ENCODE results near the gene ATE1.

DNA sequence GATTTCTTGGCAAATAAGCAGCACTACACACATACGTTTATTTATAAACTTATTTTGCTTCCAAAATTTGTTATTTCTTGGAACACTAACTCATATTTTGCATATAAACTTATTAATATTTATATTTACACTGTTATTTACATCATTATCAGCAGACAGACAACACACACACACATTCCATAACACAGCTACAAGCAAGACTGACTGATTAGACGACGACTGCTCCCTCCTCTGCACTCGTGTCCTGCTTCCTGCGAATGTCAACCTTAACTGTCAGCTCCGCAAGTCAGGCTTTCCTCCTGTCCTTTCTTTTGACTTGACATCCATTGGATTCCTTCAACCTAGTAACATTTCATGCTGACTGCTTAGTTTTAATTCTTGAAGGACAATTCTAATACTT, 96.6 kb downstream of the ATE1 start:
- no peak for TF ChIP-seq EP300 (IDR thresholded peaks at IDR 0.05)
- no peak for TF ChIP-seq POLR2AphosphoS5 (IDR thresholded peaks at IDR 0.05)
- TF ChIP-seq CTCF (IDR thresholded peaks at IDR 0.05) = no peak
- no peak for TF ChIP-seq POLR2A (IDR thresholded peaks at IDR 0.05)

Data from sigmoid colon (tissue), 4 donors.